NCI-H345 treated with DMSO at 0.1 percent for 48 hours (cell line): ENCODE measurements around the gene C17orf67.

Experiments
- DNase-seq: peaks from one replicate; lab custom pipeline; 2025; ENCODE audit not compliant: unreplicated experiment; lab: John Stamatoyannopoulos, UW

The C17orf67 gene

DNA sequence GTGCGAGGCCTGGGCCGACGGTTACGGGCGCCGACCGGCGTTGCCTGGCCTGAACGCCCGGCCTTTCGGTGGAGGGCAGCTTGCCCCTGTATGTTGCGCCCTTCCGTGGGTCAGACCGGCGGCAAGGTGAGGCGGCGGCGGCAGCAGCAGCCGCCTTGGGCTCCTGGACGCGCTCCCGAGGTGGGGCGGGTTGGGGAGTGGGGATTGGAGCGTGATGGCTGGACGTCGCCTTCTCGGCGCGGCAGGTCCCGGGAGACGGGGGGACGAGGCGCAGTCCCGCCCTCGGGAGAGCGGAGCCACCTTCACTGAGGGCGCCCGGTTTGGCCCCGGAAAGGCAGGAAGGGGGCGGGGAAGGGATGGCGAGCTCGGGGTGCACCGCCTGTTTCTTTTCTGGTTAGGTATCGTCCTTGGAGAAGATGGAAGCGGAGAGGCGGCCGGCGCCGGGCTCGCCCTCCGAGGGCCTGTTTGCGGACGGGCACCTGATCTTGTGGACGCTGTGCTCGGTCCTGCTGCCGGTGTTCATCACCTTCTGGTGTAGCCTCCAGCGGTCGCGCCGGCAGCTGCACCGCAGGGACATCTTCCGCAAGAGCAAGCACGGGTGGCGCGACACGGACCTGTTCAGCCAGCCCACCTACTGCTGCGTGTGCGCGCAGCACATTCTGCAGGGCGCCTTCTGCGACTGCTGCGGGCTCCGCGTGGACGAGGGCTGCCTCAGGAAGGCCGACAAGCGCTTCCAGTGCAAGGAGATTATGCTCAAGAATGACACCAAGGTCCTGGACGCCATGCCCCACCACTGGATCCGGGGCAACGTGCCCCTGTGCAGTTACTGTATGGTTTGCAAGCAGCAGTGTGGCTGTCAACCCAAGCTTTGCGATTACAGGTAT, 902 bp upstream of the C17orf67 start:
- peak; percentile 48 for DNase-seq

DNA sequence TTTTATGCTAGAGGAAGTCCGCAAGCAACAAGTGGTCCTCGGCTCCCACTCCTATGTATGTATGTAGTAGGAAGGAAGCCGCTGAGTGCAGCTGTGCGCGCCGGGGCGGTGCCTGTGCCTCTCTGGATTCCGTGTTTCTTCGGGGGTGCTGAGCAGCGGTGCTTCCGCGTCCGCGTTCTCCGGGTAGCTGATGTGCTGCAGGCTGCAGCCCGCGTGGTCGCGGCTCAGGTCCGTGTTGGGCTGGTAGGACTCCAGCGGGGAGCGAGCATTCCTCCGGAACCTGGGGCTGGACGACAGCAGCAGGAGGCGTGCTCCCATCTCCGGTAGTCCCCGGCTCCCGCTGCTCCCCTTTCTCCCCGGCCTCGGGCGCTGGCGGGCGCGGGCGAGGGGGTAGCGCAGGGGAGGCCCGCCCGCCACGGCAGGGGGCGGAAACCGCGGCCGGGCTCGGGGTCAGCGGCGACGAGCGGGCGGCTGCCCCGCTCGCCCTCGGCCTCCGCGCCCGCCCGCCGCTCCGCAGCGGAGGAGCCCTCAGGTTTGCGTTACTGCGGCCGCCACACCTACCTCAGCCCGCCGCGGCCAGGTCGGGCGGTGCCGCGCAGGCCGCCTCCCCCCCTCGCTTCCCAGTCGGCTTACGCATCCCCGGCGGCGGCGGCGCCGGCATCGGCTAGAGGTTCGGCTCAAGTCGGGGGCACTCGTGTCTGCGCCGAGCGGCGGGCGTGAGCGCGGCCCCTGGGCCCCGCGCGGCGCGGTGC, 487 bp downstream of the C17orf67 start:
- DNase-seq, result no peak

DNA sequence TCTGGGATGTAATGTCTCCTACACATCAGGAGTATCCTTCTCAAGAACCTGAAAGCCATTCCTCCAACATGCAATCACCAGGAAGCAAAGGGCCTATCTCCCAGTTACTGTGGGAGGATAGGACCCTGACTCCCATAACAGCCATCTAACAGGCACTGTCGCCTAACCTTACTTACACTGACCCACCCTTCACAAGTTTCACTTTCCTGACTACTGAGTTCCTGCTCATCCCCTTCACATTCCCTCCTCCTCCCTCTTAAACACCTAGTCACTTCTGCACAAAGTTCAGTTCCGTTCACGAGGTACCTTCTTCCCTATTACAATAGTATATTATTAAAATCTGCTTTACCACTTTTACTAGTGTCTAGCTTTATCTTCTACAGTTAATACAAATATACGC, 1.3 kb downstream of the C17orf67 start:
- no peak for DNase-seq

DNA sequence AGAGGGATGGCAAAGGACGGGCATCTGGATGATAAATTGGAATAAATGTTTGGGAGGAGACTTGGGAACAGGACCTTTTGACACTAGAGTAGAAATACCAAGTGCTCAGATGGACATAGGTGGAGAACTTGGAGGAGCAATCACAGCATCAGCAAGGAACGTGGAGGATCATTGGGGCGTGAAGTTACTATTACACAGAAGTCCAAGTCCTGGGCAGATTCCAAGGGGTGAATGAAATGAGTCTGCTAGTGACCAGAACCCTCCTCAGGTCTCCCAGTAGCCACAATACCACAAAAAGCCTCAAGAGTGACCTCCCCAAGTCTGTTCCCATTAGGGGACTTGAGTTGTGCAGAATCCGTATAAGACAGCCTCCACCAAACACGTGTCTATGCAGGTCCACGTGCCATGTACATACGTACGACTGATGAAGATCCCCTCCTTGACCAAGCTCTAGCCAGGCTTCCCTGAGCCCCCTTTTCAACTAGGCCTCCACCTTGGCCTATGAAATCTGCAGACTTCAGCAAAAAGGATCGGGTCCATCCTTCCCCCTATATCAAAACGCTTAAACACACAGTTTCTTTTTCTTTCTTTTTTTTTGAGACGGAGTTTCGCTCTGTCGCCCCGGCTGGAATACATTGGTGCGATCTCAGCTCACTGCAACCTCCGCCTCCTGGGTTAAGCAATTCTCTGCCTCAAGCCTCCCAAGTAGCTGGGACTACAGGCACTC, 2.2 kb downstream of the C17orf67 start:
- no peak for DNase-seq

DNA sequence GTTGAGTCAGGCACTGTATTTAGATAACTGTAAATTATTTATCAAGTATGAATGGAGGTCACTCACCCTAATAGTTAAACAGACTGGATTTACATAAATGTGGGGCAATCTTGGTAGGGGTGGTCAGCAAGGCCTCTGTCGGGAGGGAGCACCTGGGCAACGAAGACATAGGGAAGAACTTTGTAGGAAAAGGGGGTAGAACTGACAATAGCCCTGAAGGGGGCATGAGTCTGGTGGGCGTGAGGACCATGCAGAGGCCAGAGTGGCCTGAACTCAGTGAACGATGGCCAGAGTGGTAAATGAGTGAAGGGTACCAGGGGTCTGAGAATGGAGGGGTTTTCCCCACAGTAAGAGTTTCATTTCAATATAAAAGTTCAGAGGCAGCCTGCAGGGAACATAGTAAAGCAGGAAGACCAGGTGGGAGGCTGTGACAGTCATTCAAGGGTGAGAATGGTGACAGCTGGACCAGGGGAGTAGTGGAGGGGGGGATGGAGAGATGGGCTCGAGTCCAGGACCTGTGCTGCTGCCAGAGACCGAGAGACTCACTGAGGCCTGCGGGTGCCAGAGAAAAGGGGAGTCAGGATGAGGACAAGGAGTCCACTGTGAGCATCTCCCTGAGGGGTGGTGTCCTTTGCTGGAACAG, 2.9 kb downstream of the C17orf67 start:
- DNase-seq, result no peak

DNA sequence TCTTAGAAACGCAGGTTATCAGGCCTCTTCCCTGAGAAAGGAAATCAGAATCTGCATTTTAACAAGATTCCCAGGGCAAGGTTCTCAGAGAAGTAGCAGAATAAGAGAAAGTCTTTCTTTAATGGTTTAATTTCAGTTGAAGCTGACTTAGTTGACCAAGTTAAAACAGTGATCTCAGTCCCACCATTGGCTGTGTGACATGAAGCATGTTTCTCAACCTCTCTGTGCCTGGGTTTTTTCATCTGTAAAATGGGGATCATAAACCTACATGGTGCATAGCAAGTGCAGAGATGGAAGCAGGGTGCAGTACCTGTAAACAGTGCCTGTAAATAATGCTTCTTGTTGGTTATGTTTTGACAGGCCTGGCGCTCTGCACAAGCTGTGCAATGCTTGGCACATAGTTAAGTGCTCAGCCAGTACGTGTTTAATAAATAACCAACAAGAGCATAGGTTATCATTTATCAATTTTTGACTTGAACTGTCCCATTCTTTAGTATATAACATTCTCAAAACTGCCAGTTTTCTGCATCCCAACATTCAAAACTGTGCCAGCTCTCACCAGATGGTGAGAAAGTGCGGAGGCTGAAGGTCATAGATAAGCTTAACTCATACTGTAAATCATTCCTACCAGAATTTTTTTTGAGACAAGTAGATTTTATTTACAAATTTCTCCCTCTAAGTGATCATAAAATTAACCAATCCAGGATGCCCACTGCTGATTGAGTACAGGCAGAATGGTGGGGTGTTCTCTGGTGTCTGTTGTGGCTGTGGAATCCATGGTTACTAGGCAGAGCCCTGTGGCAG, 6.9 kb downstream of the C17orf67 start:
- no peak for DNase-seq

DNA sequence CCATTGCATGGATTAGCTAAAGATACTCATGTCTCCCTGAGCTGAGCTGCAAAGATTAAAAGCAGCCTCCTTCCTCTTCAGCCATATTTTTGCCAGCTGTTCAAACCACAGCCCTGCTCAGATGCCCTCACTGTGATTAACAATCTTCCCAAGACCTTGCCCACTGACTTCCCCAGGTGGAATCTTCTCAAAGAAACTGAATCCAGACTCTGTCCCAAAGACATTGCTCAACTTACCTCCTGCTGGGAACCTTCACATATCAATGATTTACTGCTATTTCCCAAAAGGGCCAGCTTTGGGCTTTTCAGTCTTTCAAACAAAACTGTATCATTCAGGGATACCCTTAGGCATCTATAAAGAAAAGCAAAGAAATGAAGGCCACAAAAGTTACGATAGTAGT, 9.2 kb downstream of the C17orf67 start:
- DNase-seq, result no peak

- DNase-seq, result no peak
These were observed 9.9 kb downstream of the C17orf67 start for GRCh38 chr17:56823848-56824247.

- DNase-seq, result no peak
These were observed 11.0 kb downstream of the C17orf67 start for GRCh38 chr17:56822725-56823124.

GRCh38 chr17:56821847-56822534, 11.7 kb downstream of the C17orf67 start:
- DNase-seq, result no peak

DNA sequence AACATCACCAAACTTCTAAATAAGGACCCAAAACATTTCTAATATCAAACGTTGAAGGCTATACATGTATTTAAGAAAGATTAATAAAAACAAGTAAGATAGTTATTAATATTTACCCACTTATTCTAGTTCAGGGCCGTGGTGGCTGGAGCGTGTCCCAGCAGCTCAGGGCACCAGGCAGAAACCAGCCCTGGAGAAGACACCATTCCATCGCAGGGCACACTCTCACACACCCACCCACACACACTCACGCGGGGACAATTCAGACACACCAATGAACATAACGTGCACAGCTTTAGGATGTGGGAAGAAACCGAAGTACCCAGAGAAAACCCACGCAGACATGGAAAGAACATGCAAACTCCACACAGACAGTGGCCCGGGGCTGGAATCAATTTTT, 13.5 kb downstream of the C17orf67 start:
- DNase-seq, result no peak

DNA sequence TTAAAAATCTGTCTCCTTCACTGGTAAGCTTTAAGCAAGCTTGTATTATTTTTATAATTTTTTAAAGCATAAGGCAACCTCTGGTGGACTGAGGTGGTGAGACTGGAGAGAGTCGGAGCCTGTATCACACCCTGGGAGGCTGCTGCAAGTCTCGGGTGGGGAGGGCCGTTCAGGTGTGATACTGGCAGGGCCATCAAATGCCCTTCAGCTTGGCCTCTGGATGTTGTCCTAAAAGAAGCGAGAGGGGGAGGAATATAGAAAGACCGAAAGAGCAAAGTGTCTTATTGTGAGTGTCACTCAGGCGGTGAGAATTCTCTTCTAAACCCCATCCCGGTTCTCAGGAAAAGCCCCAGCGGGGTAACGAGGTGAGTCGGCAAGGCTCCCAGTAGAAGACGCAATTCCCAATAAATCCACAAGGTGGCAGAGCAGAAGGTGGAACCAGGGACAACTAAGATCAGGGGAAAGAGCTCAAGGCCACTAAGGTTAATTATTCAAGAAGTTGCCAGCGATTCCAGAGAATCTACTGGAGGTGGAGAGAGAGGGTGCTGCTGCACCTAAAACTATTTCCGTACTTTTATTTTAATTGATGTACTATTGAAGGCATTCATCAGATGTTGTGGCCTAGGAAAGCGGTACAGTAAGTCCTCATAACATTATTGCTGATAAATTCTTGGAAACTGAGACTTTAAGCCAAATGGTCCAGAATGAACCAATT, 14.1 kb downstream of the C17orf67 start:
- DNase-seq, result peak; percentile 62

DNA sequence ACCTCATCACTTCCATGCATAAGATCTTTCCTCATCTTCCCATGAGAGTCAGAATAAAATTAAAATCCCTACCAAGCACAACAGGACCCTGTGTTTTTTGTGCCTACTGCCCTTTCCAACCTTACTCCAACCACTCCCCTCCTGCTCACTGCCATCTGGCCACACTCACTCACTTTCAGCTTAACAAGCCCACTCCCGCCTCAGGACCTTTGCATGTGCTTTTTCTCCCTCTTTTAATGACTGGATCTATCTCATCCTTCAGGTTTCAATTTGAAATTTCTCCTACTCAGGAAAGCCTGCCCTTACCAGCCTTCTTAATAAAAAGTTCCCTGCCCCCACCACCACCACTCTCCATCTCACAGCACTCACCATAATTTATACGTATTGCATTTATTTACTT, 14.7 kb downstream of the C17orf67 start:
- no peak for DNase-seq

- DNase-seq, result no peak
These were observed 16.7 kb downstream of the C17orf67 start for GRCh38 chr17:56817066-56817465.

- DNase-seq, result no peak
These were observed 18.0 kb downstream of the C17orf67 start for GRCh38 chr17:56815711-56816110.

DNA sequence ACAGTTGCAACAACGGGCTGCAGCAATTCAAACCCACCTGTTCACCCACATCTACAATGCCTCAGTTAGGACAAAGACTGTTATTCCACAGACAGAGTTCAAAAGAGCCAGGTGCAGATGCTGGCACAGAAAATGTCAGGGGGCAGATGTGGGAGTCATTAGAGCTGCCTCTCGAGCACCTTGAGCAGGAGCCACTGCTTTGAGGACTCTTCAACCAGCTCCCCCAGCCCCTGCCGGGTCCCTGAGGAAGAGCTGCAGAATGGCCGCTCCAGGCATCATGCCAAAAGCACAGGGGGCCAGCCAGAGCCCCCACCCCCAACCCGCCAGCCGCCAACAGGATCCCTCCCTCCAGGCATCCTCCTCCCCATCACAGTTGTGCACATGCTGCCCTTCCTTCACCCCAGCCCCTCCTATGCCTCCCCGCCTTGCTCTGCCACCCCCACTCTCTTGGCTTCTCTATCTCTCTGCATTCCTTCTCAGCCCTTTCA, 20.8 kb downstream of the C17orf67 start:
- DNase-seq, result peak; percentile 72

GRCh38 chr17:56810891-56811775, 22.6 kb downstream of the C17orf67 start:
- no peak for DNase-seq

GRCh38 chr17:56810343-56810742, 23.4 kb downstream of the C17orf67 start:
- no peak for DNase-seq
